ENCODE data around the gene MRPS2. TPM values are rescaled to one million over a fixed set of nuclear protein-coding genes. Genes with fewer than 3 reads are reported as not detected.

The MRPS2 gene
- total RNA-seq, 6 experiments from 2014 or later = 24.7 to 56.8 (median 30.5) TPM

- Histone ChIP-seq H3K36me3 (no peaks in the 10 kb centered on the region), H3K27ac (no peak overlapping the region), H3K27me3 (no peaks in the 10 kb centered on the region), H3K9me3 (no peaks in the 10 kb centered on the region), H3K4me3 (no peak overlapping the region), H3K4me1 (no peaks in the 10 kb centered on the region)
- WGBS (ENCODE audit: insufficient coverage, low coverage, low lambda C conversion rate, missing lambda C conversion rate) = 65% methylated on average over 7 of the region's 21 CpGs
- ATAC-seq (no peak), DNase-seq (no peak)
- intact Hi-C loops (cut with DNase I) = no loop called here
- TF ChIP-seq, protein P1, sequence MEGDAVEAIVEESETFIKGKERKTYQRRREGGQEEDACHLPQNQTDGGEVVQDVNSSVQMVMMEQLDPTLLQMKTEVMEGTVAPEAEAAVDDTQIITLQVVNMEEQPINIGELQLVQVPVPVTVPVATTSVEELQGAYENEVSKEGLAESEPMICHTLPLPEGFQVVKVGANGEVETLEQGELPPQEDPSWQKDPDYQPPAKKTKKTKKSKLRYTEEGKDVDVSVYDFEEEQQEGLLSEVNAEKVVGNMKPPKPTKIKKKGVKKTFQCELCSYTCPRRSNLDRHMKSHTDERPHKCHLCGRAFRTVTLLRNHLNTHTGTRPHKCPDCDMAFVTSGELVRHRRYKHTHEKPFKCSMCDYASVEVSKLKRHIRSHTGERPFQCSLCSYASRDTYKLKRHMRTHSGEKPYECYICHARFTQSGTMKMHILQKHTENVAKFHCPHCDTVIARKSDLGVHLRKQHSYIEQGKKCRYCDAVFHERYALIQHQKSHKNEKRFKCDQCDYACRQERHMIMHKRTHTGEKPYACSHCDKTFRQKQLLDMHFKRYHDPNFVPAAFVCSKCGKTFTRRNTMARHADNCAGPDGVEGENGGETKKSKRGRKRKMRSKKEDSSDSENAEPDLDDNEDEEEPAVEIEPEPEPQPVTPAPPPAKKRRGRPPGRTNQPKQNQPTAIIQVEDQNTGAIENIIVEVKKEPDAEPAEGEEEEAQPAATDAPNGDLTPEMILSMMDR (IDR thresholded peaks at IDR 0.05) = no peak
These were observed 23.1 kb downstream of the MRPS2 start for GRCh38 chr9:135523521-135524129.

- no peaks in the 10 kb centered on the region for H3K9me3 ChIP-seq
- no peaks in the 10 kb centered on the region for H3K27me3 ChIP-seq
- H3K27ac ChIP-seq = no peak overlapping the region
- no peaks in the 10 kb centered on the region for H3K36me3 ChIP-seq
- intact Hi-C loops (cut with DNase I) = no loop called here
- ATAC-seq = no peak
- H3K4me1 ChIP-seq = no peaks in the 10 kb centered on the region
- no peak overlapping the region for H3K4me3 ChIP-seq
- WGBS (ENCODE audit: insufficient coverage, low coverage, low lambda C conversion rate, missing lambda C conversion rate) = 36% methylated on average over 4 of the region's 27 CpGs
- DNase-seq = peak in 1 of 3 donors; percentile 40
- TF ChIP-seq POLR2A (IDR thresholded peaks at IDR 0.05) = no peak
- TF ChIP-seq, protein P1 (IDR thresholded peaks at IDR 0.05) = no peak
These were observed 23.8 kb downstream of the MRPS2 start for GRCh38 chr9:135524130-135524861.

- Histone ChIP-seq H3K9me3 (no peaks in the 10 kb centered on the region), H3K27me3 (no peaks in the 10 kb centered on the region), H3K4me1 (no peaks in the 10 kb centered on the region), H3K36me3 (no peaks in the 10 kb centered on the region), H3K27ac (no peak overlapping the region), H3K4me3 (no peak overlapping the region)
- TF ChIP-seq POLR2A (IDR thresholded peaks at IDR 0.05) = no peak
- TF ChIP-seq, protein P1 (IDR thresholded peaks at IDR 0.05) = no peak
- 80% methylated on average over 10 of the region's 31 CpGs for WGBS (ENCODE audit: insufficient coverage, low coverage, low lambda C conversion rate, missing lambda C conversion rate)
- ATAC-seq = no peak
- DNase-seq = peak in 1 of 3 donors; percentile 43
- intact Hi-C loops (cut with DNase I) = no loop called here
These were observed 25.0 kb downstream of the MRPS2 start for GRCh38 chr9:135525241-135526088.

- ATAC-seq (no peak), DNase-seq (no peak)
- Histone ChIP-seq H3K27ac (no peak overlapping the region), H3K27me3 (no peaks in the 10 kb centered on the region), H3K9me3 (no peaks in the 10 kb centered on the region), H3K4me3 (no peak overlapping the region), H3K36me3 (no peaks in the 10 kb centered on the region), H3K4me1 (no peaks in the 10 kb centered on the region)
- TF ChIP-seq, protein P1 (IDR thresholded peaks at IDR 0.05) = no peak
- no peak for TF ChIP-seq POLR2A (IDR thresholded peaks at IDR 0.05)
- intact Hi-C loops (cut with DNase I) = no loop called here
- WGBS (ENCODE audit: insufficient coverage, low coverage, low lambda C conversion rate, missing lambda C conversion rate) = 69% methylated on average over 8 of the region's 11 CpGs
These were observed 25.7 kb downstream of the MRPS2 start for GRCh38 chr9:135526089-135526729.
